Esophagus (tissue), 2 donors: ENCODE results near the gene NAPA. TPM values are rescaled to one million over a fixed set of nuclear protein-coding genes. Genes with fewer than 3 reads are reported as not detected.

Source experiments
- H3K27ac ChIP-seq, 2 donors: one replicate each; pipeline ENCODE4 v1.5.1; 2013; ENCODE audit warnings: low read depth in 2 of 2, mild to moderate bottlenecking in 2 of 2, inconsistent platforms in 1 of 2, low read length in 1 of 2, moderate library complexity in 1 of 2
- H3K27me3 ChIP-seq, 2 donors: one replicate each; pipeline ENCODE4 v1.6.1; 2013; ENCODE audit warnings: low read length in 2 of 2, control low read depth in 1 of 2, mild to moderate bottlenecking in 1 of 2; ENCODE audit not compliant: insufficient read depth in 2 of 2, control insufficient read depth in 1 of 2
- H3K36me3 ChIP-seq, 2 donors: one replicate each; pipeline ENCODE4 v1.6.1; 2013; ENCODE audit warnings: low read length in 1 of 2; ENCODE audit not compliant: control insufficient read depth in 2 of 2, insufficient read depth in 2 of 2
- H3K4me1 ChIP-seq, 2 donors: one replicate each; pipeline ENCODE4 v1.6.1; 2013; ENCODE audit warnings: low read length in 1 of 2; ENCODE audit not compliant: control insufficient read depth in 2 of 2, insufficient read depth in 2 of 2
- H3K4me3 ChIP-seq, 2 donors: one replicate each; pipeline ENCODE4 v1.5.1; 2013; ENCODE audit warnings: low read length in 2 of 2, mild to moderate bottlenecking in 2 of 2, low read depth in 1 of 2, moderate library complexity in 1 of 2
- H3K9me3 ChIP-seq, 2 donors: one replicate each; pipeline ENCODE4 v1.6.1; 2013; ENCODE audit warnings: mild to moderate bottlenecking in 2 of 2, low read depth in 1 of 2, low read length in 1 of 2, moderate library complexity in 1 of 2; ENCODE audit not compliant: control insufficient read depth in 2 of 2, insufficient read depth in 1 of 2
- WGBS, 2 donors: extraction: QIAGEN DNeasy Blood & Tissue Kit; methylation state at CpG; one replicate each; pipeline ENCODE4 v1.1.7; 2013; 5-methylcytosine and 5-hydroxymethylcytosine counted together
- polyA plus RNA-seq, 2 donors: library from polyadenylated mRNA; stranded (reverse); fragments of 200-250 nt; gene quantifications; one replicate each; pipeline ENCODE4 v1.2.3, GENCODE V29; 2013
- donor health status: healthy with polysubstance abuse.
- donor health status: Bipolar disorder and iron deficiency.

The NAPA gene
- polyA plus RNA-seq, 2 donors, result 106 to 110 TPM

DNA sequence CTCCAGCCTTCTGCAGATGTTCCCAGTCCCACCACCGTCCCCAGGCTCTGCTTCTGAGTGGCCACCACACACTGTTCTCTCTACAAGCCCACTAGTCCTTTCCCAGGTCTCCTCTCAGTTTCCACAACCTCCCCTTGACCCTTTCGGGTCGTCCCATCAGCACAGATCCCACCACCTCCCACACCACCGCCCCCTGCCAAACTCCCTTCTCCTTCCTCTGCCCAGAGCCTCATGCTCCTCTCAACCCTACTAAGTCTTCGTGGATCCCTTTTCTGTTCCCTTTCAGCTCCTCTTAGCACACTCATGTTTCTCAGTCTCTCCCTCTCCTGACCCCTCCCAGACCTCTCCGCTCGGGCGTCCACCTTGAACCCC lies 1.9 kb downstream of the NAPA start:
- H3K36me3 ChIP-seq, result no peaks in the 10 kb centered on the region
- H3K9me3 ChIP-seq, result no peaks in the 10 kb centered on the region
- H3K4me3 ChIP-seq, result peak overlapping the region; percentile 30 to 98
- WGBS, 2 donors, result 53 to 56% methylated on average over 8 of the region's 8 CpGs
- peaks cover 23 to 40% of the 10 kb centered on the region in 2 donors for H3K4me1 ChIP-seq
- no peaks in the 10 kb centered on the region for H3K27me3 ChIP-seq
- H3K27ac ChIP-seq, result peak overlapping the region; percentile 89 to 96

DNA sequence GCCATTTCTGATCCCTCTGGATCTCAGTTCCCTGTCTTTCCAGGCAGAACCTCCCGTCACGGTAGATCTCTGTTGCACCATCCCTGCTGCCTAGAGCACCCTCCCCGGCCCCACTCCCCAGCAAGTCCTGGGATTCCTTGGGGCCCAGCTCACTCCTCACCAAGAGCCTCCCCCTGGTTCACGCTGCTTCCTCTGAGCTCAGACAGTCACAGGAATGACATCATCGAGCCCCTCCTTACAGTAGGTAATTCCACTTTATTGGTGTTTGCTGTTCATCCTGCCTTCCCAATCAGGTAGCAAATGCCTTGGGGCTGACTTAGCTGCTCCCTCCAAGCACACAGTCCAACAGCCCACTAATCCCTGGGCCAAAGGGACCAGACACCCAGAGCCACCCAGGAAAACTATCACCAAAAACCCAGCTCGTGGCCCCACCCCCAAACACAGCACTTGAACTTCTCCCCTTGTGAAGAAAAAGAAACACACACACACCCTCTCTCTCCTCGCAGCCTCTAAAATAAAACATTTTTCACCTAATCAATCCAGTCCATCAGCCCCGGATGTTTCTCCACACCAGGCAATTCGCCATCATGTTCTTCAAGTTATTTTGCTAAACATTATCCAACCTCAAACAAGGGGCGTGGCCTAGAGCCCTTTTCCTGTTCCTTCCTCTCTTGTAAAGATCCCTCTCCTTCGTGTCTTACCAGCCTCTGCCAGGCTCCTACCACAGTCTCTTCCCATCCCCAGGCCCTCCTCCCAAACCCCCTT lies 2.5 kb downstream of the NAPA start:
- H3K4me1 ChIP-seq, result peaks cover 28 to 46% of the 10 kb centered on the region in 2 donors
- peak overlapping the region; percentile 89 to 96 for H3K27ac ChIP-seq
- H3K27me3 ChIP-seq, result no peaks in the 10 kb centered on the region
- H3K9me3 ChIP-seq, result no peaks in the 10 kb centered on the region
- H3K36me3 ChIP-seq, result peaks cover 0 to 2% of the 10 kb centered on the region in 2 donors
- whole genome bisulfite sequencing, 2 donors, result 34 to 35% methylated on average over 11 of the region's 11 CpGs
- peak overlapping the region; percentile 30 to 98 for H3K4me3 ChIP-seq

DNA sequence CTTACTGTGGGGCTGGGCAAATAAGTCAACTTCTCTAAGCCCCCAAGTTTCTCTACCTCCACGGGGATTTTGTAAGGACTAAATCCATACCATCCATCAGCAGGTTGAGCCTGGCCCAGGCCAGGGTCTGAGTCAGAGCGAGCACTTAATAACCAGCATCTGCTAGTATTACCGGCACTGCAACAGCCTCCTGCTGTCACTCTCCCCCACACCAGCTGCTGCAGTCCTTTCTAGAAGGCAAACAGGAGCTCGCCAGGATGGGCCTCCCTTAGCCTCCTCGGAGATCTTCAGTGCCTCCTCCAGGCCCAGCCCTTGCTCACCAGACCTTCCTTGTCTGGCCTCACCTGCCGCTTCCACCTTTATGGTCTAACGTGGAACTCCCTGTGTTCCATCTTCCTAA lies 3.2 kb downstream of the NAPA start:
- 49 to 54% methylated on average over 7 of the region's 7 CpGs for WGBS, 2 donors
- Histone ChIP-seq H3K4me3 (peak overlapping the region in 1 of 2 donors; percentile 30), H3K27me3 (no peaks in the 10 kb centered on the region), H3K4me1 (peaks cover 33 to 51% of the 10 kb centered on the region in 2 donors), H3K27ac (peak overlapping the region; percentile 89 to 96), H3K36me3 (peaks cover 0 to 5% of the 10 kb centered on the region in 2 donors), H3K9me3 (no peaks in the 10 kb centered on the region)

DNA sequence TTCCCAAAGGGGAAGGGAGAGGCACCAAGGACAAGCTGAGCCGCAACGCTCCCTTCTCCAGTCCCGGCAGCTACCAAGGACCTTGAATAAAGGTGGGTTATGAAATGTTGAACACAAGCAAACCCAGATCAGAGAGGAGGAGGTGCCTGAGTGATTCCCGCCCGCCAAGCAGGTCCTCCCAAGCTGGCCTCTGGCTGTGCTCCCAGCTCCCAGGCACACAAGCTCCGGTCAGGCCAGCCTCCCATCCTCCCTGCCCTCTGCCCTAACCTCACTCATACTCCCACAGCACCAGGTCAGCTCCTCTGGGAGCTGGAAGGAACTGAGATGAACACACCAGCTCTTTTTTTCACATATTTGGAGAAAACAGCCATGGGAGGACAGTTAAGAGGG lies 3.7 kb downstream of the NAPA start:
- H3K4me1 ChIP-seq, result peaks cover 33 to 51% of the 10 kb centered on the region in 2 donors
- no peaks in the 10 kb centered on the region for H3K27me3 ChIP-seq
- H3K9me3 ChIP-seq, result no peaks in the 10 kb centered on the region
- 38 to 52% methylated on average over 6 of the region's 6 CpGs for WGBS, 2 donors
- peak overlapping the region; percentile 89 to 96 for H3K27ac ChIP-seq
- H3K36me3 ChIP-seq, result peaks cover 0 to 5% of the 10 kb centered on the region in 2 donors
- peak overlapping the region; percentile 5 to 15 for H3K4me3 ChIP-seq

DNA sequence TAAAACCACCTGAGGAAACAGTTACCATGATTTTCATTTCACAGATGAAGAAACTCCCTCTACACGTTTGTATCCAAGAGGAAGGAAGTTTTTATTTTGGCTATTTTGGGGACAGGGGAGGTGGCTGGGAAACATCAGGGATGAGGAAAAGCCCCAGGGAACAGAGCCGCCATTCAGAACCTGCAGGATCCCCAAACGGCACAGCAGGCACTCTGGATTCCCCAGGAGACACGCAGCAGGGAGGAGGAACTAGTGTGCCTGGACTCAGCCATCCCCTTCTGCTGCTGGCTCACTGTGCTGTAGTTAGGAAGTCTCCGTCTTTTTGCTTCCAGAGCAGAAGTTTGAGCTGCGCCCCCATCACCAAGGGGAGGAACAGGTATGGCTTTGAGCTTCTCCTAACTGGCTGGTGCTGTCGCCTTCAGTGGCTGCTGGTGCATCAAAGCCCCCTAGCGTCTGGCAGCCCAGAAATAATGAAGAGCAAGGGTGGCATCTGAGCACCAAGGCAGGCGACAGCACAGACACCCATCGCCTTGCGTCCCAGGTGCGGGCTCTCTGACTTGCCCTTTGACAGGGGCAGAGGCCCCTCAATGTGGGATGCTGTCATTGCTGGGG lies 4.2 kb downstream of the NAPA start:
- H3K36me3 ChIP-seq, result peaks cover 0 to 7% of the 10 kb centered on the region in 2 donors
- WGBS, 2 donors, result 49 to 52% methylated on average over 12 of the region's 12 CpGs
- peaks cover 33 to 51% of the 10 kb centered on the region in 2 donors for H3K4me1 ChIP-seq
- H3K9me3 ChIP-seq, result no peaks in the 10 kb centered on the region
- H3K27ac ChIP-seq, result peak overlapping the region; percentile 89 to 96
- no peaks in the 10 kb centered on the region for H3K27me3 ChIP-seq
- H3K4me3 ChIP-seq, result peak overlapping the region in 1 of 2 donors; percentile 5

DNA sequence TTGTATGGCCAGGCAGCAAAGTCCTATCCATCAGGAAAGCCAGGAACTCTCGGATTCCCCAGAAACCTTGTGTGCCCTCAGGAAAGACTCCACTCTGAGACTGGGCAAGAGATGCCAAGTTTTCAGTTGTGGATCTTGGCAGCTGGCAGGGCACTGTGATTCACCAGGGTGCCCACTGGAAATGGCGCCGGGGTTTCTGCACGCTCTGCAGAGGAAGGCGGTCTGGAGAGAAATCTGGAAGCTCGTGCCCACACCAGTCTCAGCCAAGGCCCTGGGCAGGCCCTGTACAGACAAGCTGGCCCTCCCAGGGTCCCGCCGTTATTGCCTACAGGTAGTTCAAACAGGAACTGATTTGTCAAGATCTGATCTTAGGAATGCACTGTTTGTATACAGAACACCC lies 4.9 kb downstream of the NAPA start:
- Histone ChIP-seq H3K27me3 (no peaks in the 10 kb centered on the region), H3K9me3 (no peaks in the 10 kb centered on the region), H3K36me3 (peaks cover 0 to 10% of the 10 kb centered on the region in 2 donors), H3K4me3 (no peak overlapping the region), H3K4me1 (peaks cover 33 to 51% of the 10 kb centered on the region in 2 donors), H3K27ac (peak overlapping the region; percentile 89 to 96)
- 35 to 38% methylated on average over 8 of the region's 8 CpGs for WGBS, 2 donors

DNA sequence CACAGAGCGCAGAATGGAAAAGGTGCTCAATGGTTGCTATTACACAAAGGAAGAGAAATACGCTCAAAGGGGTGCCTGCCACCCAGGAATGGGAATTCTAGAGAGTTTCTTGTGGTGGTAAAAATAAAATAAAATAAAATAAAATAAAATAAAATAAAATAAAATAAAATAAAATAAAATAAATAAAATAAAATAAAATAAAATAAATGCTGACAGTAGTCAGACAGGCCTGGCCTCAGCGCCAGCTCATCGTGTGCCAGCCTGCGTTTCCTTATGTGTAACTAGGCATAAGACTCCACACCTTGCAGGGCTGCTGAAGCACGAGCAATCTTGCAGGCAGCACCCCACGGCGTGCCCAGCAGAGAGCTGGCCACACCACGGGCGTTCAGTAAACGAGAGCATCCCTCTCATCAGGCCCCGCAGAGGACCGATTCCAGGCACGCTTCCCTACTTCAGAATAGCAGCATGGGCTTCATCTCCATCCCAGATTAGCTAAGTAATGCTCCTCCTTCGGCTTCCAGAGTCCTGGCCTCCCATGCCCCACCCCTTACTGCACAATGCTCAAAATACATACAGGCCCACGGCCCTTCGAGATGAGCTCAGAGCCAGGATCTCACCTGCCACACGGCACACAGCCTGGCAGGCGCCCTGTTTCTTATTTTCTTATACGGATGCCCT lies 5.6 kb downstream of the NAPA start:
- H3K9me3 ChIP-seq, result no peaks in the 10 kb centered on the region
- 50 to 63% methylated on average over 20 of the region's 20 CpGs for WGBS, 2 donors
- peaks cover 0 to 10% of the 10 kb centered on the region in 2 donors for H3K36me3 ChIP-seq
- H3K4me3 ChIP-seq, result no peak overlapping the region
- no peaks in the 10 kb centered on the region for H3K27me3 ChIP-seq
- H3K27ac ChIP-seq, result peak overlapping the region; percentile 89 to 96
- H3K4me1 ChIP-seq, result peaks cover 33 to 51% of the 10 kb centered on the region in 2 donors

DNA sequence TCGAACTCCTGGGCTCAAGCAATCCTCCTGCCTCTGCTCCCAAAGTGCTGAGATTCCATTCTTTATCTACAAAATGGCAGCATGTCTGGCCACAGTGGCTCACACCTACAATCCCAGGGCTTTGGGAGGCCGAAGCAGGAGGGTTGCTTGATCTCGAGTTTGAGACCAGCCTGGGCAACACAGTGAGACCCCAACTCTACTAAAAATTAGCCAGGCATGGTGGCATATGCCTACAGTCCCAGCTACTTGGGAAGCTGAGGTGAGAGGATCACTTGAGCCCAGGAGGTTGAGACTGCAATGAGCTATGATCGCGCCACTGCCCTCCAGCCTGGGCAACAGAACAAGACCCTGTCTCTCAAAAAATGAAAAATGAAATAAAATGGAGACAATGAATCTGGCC lies 6.1 kb downstream of the NAPA start:
- peaks cover 0 to 11% of the 10 kb centered on the region in 2 donors for H3K36me3 ChIP-seq
- WGBS, 2 donors, result 76 to 83% methylated on average over 5 of the region's 5 CpGs
- H3K9me3 ChIP-seq, result no peaks in the 10 kb centered on the region
- peak overlapping the region; percentile 69 to 81 for H3K27ac ChIP-seq
- H3K27me3 ChIP-seq, result no peaks in the 10 kb centered on the region
- peaks cover 33 to 51% of the 10 kb centered on the region in 2 donors for H3K4me1 ChIP-seq
- no peak overlapping the region for H3K4me3 ChIP-seq

DNA sequence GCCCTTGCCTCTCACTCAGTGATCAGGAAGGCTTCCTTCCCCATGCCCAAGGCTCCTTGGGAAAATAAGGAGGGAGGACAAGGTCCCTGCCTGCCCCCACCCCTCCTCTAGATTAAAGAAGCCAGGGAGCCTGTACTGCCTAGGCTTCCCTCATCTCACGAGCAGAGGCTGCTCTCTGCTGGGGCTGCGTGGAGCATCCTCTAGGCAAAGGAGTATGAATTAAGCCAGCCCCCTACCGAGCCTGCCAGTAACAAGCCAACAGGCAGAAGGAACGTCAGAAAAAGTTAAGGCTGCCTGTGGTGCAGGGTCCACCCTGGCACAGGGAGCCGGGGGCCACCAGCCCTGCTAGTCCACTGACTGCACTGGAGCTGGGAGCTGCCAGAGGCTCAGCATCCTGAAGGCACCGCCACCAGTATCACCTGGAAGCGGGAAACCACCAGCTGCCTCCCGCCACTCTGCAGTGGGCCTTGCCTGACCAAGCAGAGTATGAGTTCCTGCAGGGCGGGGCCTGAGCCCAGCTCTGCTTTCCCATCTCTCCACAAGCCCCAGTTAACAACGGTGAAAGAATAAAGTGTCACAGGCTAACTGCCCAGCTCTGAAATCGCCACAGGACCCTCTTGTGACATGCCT lies 6.8 kb downstream of the NAPA start:
- H3K36me3 ChIP-seq, result peaks cover 0 to 17% of the 10 kb centered on the region in 2 donors
- no peak overlapping the region for H3K4me3 ChIP-seq
- 70 to 73% methylated on average over 11 of the region's 11 CpGs for WGBS, 2 donors

More for the DNA sequence above, 6.8 kb downstream of the NAPA start:
- Histone ChIP-seq H3K9me3 (no peaks in the 10 kb centered on the region), H3K4me1 (peaks cover 30 to 46% of the 10 kb centered on the region in 2 donors), H3K27ac (peak overlapping the region in 1 of 2 donors; percentile 81), H3K27me3 (no peaks in the 10 kb centered on the region)
